Neural crest cell (in vitro differentiated cells): Measurements from ENCODE around the gene TDRD9. TPM values are rescaled to one million over a fixed set of nuclear protein-coding genes. Genes with fewer than 3 reads are reported as not detected.

ENCODE experiments used
- DNase-seq: peaks from one replicate; pipeline ENCODE4 v3.0.0; 2021; ENCODE audit warnings: low read depth, mixed read lengths, low spot score
- H3K27ac Mint-ChIP-seq: one replicate; pipeline ENCODE4 v1.8.0; 2021; ENCODE audit warnings: mild to moderate bottlenecking, mixed read lengths; ENCODE audit not compliant: unreplicated experiment
- H3K27me3 Mint-ChIP-seq: 2 replicates; pipeline ENCODE4 v1.8.0; 2021; ENCODE audit warnings: low read depth, mild to moderate bottlenecking, mixed read lengths
- H3K36me3 Mint-ChIP-seq: 2 replicates; pipeline ENCODE4 v1.8.0; 2021; ENCODE audit warnings: low read depth, mild to moderate bottlenecking, mixed read lengths
- H3K4me1 Mint-ChIP-seq: 2 replicates; pipeline ENCODE4 v1.8.0; 2021; ENCODE audit warnings: mixed read lengths
- H3K4me3 Mint-ChIP-seq: one replicate; pipeline ENCODE4 v1.8.0; 2021; ENCODE audit warnings: mild to moderate bottlenecking, mixed read lengths
- H3K9me3 Mint-ChIP-seq: 2 replicates; pipeline ENCODE4 v1.8.0; 2021; ENCODE audit warnings: mixed read lengths
- total RNA-seq: library from RNA; stranded (reverse); gene quantifications from 2 replicates; pipeline ENCODE4 v1.2.1, GENCODE V29; 2021
- TF ChIP-seq, protein P1 (sequence below): fragments of 200-600 bp; sonication (generic); conservative IDR thresholded peaks from 2 replicates; pipeline ENCODE4 v1.5.0; 2021; ENCODE audit warnings: antibody characterized with exemption, mild to moderate bottlenecking

TDRD9 gene
- total RNA-seq, 1 donor from 2014 or later = not detected

DNA sequence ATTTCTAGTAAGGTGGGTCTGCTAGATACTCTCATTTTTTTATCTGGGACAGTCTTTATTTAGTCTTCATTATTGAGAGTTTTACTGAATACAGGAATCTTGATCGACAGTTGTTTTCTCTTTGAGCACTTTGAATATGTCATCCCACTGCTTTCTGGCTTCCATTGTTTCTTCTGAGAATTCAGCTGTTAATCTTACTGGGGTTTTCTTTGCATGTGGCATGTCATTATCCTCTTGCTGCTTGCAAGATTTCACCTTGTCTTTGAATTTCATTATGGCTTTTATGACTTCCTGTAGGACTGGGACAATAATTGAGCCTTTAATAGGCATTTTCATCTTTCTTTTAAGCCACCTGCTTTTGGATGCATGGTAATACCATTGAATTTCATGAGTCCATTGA, 60.8 kb downstream of the TDRD9 start:
- no peak for DNase-seq
- H3K4me3 Mint-ChIP-seq = no peak overlapping the region
- H3K4me1 Mint-ChIP-seq = no peaks in the 10 kb centered on the region
- H3K36me3 Mint-ChIP-seq = peaks cover 8% of the 10 kb centered on the region
- peaks cover 35% of the 10 kb centered on the region for H3K27me3 Mint-ChIP-seq
- TF ChIP-seq, protein P1, sequence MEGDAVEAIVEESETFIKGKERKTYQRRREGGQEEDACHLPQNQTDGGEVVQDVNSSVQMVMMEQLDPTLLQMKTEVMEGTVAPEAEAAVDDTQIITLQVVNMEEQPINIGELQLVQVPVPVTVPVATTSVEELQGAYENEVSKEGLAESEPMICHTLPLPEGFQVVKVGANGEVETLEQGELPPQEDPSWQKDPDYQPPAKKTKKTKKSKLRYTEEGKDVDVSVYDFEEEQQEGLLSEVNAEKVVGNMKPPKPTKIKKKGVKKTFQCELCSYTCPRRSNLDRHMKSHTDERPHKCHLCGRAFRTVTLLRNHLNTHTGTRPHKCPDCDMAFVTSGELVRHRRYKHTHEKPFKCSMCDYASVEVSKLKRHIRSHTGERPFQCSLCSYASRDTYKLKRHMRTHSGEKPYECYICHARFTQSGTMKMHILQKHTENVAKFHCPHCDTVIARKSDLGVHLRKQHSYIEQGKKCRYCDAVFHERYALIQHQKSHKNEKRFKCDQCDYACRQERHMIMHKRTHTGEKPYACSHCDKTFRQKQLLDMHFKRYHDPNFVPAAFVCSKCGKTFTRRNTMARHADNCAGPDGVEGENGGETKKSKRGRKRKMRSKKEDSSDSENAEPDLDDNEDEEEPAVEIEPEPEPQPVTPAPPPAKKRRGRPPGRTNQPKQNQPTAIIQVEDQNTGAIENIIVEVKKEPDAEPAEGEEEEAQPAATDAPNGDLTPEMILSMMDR = no peak
- H3K27ac Mint-ChIP-seq = no peak overlapping the region
- peaks cover 13% of the 10 kb centered on the region for H3K9me3 Mint-ChIP-seq

DNA sequence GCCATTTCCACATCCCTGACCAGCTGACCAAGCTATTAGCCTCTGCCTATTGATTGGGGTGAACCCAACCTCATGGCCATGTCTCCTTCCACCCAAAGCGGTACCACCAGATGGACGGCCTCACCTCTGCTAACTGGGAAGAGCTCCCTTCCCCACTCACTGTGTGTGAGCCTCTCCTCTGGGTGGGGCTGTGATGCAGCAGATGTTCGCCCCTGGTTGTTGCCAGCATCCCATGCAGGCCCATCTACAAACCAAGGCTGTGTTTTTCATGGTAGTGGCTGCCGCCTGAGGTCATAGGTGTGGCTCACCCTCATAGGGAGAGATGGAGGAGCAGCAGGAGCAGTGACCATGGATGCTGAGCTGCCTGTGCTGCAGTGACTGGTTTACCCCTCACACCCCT, 61.7 kb downstream of the TDRD9 start:
- H3K27ac Mint-ChIP-seq = no peak overlapping the region
- no peaks in the 10 kb centered on the region for H3K4me1 Mint-ChIP-seq
- H3K36me3 Mint-ChIP-seq = peaks cover 8% of the 10 kb centered on the region
- H3K4me3 Mint-ChIP-seq = no peak overlapping the region
- TF ChIP-seq, protein P1 = no peak
- peaks cover 13% of the 10 kb centered on the region for H3K9me3 Mint-ChIP-seq
- peaks cover 39% of the 10 kb centered on the region for H3K27me3 Mint-ChIP-seq
- DNase-seq = no peak

DNA sequence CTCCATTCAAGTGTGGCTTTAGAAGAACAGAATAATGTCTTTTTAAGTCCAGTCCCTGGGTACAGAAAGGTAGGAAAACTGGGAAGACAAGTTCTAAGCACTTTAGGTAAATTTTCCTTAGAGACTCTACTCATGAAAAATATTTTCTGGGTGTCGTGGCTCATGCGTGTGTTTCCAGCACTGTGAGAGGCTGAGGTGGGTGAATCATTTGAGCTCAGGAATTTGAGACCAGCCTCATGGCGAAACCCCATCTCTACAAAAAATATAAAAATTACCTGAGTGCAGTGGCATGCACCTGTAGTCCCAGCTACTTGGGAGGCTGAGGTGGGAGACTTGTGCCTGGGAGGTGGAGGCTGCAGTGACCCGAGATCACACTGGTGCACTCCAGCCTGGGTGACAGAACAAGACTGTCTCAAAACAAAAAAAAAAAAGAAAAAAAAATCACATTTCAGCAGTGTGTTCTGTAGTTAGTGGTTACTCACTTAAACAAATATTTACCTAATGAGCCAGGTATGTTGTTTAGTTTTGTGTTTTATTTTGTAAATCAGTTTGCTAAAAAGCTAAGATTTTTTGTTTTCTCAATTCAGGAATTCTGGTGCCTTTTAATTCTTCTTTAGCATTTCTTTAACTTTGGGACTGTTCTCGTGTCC, 66.4 kb downstream of the TDRD9 start:
- Mint-ChIP-seq H3K9me3 (peaks cover 3% of the 10 kb centered on the region), H3K36me3 (no peaks in the 10 kb centered on the region), H3K27me3 (peaks cover 25% of the 10 kb centered on the region), H3K27ac (no peak overlapping the region), H3K4me1 (no peaks in the 10 kb centered on the region), H3K4me3 (no peak overlapping the region)
- TF ChIP-seq, protein P1 = no peak
- no peak for DNase-seq

DNA sequence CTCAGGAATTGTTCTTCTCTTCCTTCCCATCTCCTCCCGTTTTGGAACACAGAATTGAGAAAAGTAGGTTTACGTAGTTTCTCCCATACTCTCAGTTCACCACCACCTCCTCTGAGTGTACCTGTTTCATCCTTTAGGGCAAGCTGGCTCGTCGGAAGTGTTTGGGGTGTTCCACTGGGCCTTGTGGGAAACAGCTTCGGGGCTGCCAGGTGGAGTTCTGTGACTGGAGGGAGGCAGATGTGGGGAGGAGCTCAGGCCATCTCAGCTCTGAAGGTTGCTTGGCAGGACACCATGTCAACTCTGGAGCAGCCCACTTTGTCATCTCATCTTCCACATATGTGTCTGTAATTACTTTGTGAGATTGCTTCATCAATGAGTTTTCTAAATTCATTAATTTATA, 67.6 kb downstream of the TDRD9 start:
- TF ChIP-seq, protein P1 = no peak
- DNase-seq = no peak
- H3K27ac Mint-ChIP-seq = no peak overlapping the region
- no peak overlapping the region for H3K4me3 Mint-ChIP-seq
- H3K27me3 Mint-ChIP-seq = peaks cover 19% of the 10 kb centered on the region
- H3K9me3 Mint-ChIP-seq = no peaks in the 10 kb centered on the region
- no peaks in the 10 kb centered on the region for H3K36me3 Mint-ChIP-seq
- H3K4me1 Mint-ChIP-seq = no peaks in the 10 kb centered on the region

DNA sequence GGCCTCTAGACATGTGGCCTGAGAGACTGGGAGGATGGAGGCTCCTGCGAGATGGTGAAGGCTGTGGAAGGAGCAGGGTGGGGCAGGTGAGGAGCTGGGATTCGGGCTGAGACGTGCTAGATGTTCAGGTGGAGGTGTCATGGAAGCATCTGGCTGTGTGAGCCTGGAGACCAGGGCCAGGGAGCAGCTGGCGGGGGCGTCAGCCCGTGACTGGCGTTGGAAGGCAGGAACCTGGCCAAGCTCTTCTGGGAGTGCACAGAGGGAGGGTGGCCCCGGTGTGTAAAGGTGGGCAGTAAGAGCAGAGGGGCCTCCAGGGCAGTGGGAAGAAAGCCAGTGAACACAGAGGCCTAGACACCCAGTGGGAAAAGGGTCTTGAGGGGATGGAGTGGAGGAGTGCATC, 69.1 kb downstream of the TDRD9 start:
- DNase-seq = no peak
- Mint-ChIP-seq H3K36me3 (no peaks in the 10 kb centered on the region), H3K27ac (no peak overlapping the region), H3K9me3 (no peaks in the 10 kb centered on the region), H3K4me3 (no peak overlapping the region), H3K4me1 (no peaks in the 10 kb centered on the region), H3K27me3 (peaks cover 27% of the 10 kb centered on the region)
- TF ChIP-seq, protein P1 = no peak
